Measurements from ENCODE around the gene ATP5IF1. TPM values are rescaled to one million over a fixed set of nuclear protein-coding genes. Genes with fewer than 3 reads are reported as not detected.
A peak's percentile ranks its signal among the peaks of the same experiment; 100 is the strongest.

ATP5IF1 gene
- total and polyA plus RNA-seq, 9 of the 15 experiments (the other 6 are each of a cell fraction or from before 2014, with no cell fraction given) = 292 to 1,422 (median 388) TPM

- peak; percentile 65 for TF ChIP-seq VEZF1 (CRISPR knock-in tag; IDR thresholded peaks at IDR 0.05)
These were observed 24.2 kb downstream of the ATP5IF1 start (continued) for GRCh38 chr1:28259934-28260802.

- Histone ChIP-seq H3K9ac (ENCODE audit: insufficient read depth in 1 of 2, low read depth in 2 of 2, low read length in 2 of 2) (peak overlapping the region; percentile 40 to 95; a peak in 3 of 4 replicates), H3K9me1 (ENCODE audit: control insufficient read depth, insufficient read depth, low read length) (no peaks in the 10 kb centered on the region), H3K36me3 (ENCODE audit: control insufficient read depth, insufficient read depth, low read length) (peaks cover 8% of the 10 kb centered on the region; the same call in 2 of the 3 replicates), H3K9me3 (replicated peaks; ENCODE audit: control insufficient read depth, insufficient read depth, low read depth, low read length) (no peaks in the 10 kb centered on the region), H3K4me1 (replicated peaks in 1 of 2; ENCODE audit: control insufficient read depth in 2 of 2, insufficient read depth in 2 of 2, low read length in 2 of 2) (peaks cover 61 to 67% of the 10 kb centered on the region in 2 experiments), H3K27me3 (ENCODE audit: control insufficient read depth in 2 of 2, insufficient read depth in 2 of 2, low read length in 2 of 2) (no peaks in the 10 kb centered on the region), H3K4me3 (peak overlapping the region; percentile 96), H3K4me2 (ENCODE audit: insufficient read depth, low read length) (peak overlapping the region; percentile 82), H3K79me2 (ENCODE audit: control insufficient read depth, insufficient read depth, low read length) (peaks cover 64% of the 10 kb centered on the region), H2AFZ (ENCODE audit: low read depth, low read length) (no peak overlapping the region), H3K27ac (ENCODE audit: extremely low read depth, low read depth, low read length) (peak overlapping the region; percentile 6; the same call in 2 of the 3 replicates), H4K20me1 (replicated peaks; ENCODE audit: control insufficient read depth, insufficient read depth, low read length) (peaks cover 38% of the 10 kb centered on the region)
- ATAC-seq (no peak), FAIRE-seq (no peak), DNase-seq (ENCODE audit: extremely low read depth in 1 of 4, low spot score in 3 of 4) (no peak)
- ChIA-PET POLR2A (interaction anchor here (0.6 to 22.0 kb wide), 24 partner anchors 14 to 476 kb away, joined by 3 to 547 read pairs (median 4); partner anchors contain the start of genes ATP5IF1, MED18, RNU11 and YTHDF2), CTCF (ENCODE audit: low intra/inter-chr PET ratio) (interaction anchor here (1.3 kb wide), 1 partner anchor 211 kb away, joined by 3 read pairs; no protein-coding TSS in a partner anchor)
- no TSS peak for BruUV-seq (replicated peaks)
- intact Hi-C loops (cut with micrococcal nuclease) = loop anchor here (5.0 kb wide), 1 partner anchor 67 kb away; the partner anchor contains the start of gene MED18
- 11% methylated on average over 7 of the region's 7 CpGs for WGBS (ENCODE audit: insufficient coverage, low coverage, missing lambda C conversion rate)
- in situ Hi-C loops (cut with MboI) = no loop called here
- TF ChIP-seq CBX3 (IDR thresholded peaks at IDR 0.05; ENCODE audit: borderline replicate concordance in 1 of 2, low read length in 2 of 2) (0 out of 3 replicates have a peak, but pooled peaks of 1 of the 2 experiments have one; percentile 19), ZNF133 (CRISPR knock-in tag; IDR thresholded peaks at IDR 0.05) (no peak), POLR2AphosphoS5 (IDR thresholded peaks at IDR 0.05; ENCODE audit: control insufficient read depth, insufficient read depth, low read depth, low read length) (peak; percentile 29; the same call in 1 of the 2 replicates), ZNF740 (CRISPR knock-in tag; IDR thresholded peaks at IDR 0.05) (0 out of 2 replicates have a peak, but pooled peaks have one; percentile 16), ZNF740 (tag; IDR thresholded peaks at IDR 0.05) (no peak), ZC3H11A (IDR thresholded peaks at IDR 0.05; ENCODE audit: low read depth, low read length) (no peak), PKNOX1 (IDR thresholded peaks at IDR 0.05) (no peak), BCLAF1 (IDR thresholded peaks at IDR 0.05; ENCODE audit: borderline replicate concordance in 1 of 2, control insufficient read depth in 1 of 2, low read depth in 2 of 2, low read length in 1 of 2) (no peak)
These were observed 24.9 kb downstream of the ATP5IF1 start for GRCh38 chr1:28260803-28261174.

All from K562 (cell line).